Liver (tissue), 9 donors: Measurements from ENCODE around the gene CCNY. TPM values are rescaled to one million over a fixed set of nuclear protein-coding genes. Genes with fewer than 3 reads are reported as not detected.

Experiments
- DNase-seq: peaks from one replicate; pipeline ENCODE4 v3.0.0-alpha.2; 2017; ENCODE audit warnings: low spot score
- H3K27ac ChIP-seq, 2 donors: one replicate each; pipeline ENCODE4 v1.7.0; 2013; ENCODE audit warnings: inconsistent platforms in 2 of 2, low read length in 2 of 2, control low read depth in 1 of 2, low read depth in 1 of 2, mild to moderate bottlenecking in 1 of 2
- H3K27me3 ChIP-seq, 4 donors: one replicate each; pipeline versions ENCODE4 v1.6.1 to v1.7.0; 2013; ENCODE audit warnings: low read length in 3 of 4, inconsistent platforms in 1 of 4, mild to moderate bottlenecking in 1 of 4, moderate library complexity in 1 of 4; ENCODE audit not compliant: control insufficient read depth in 4 of 4, insufficient read depth in 4 of 4
- H3K36me3 ChIP-seq, 4 donors: one replicate each; pipeline versions ENCODE4 v1.6.1 to v1.7.0; 2013; ENCODE audit warnings: low read length in 3 of 4, mild to moderate bottlenecking in 3 of 4, low read depth in 1 of 4, moderate library complexity in 1 of 4; ENCODE audit not compliant: control insufficient read depth in 4 of 4, insufficient read depth in 3 of 4
- H3K4me1 ChIP-seq, 4 donors: one replicate each; pipeline versions ENCODE4 v1.6.1 to v1.7.0; 2013; ENCODE audit warnings: low read length in 3 of 4, mild to moderate bottlenecking in 3 of 4, moderate library complexity in 1 of 4; ENCODE audit not compliant: control insufficient read depth in 4 of 4, insufficient read depth in 4 of 4
- H3K4me3 ChIP-seq, 3 donors: one replicate each; pipeline versions ENCODE4 v1.6.1 to v1.7.0; 2013; ENCODE audit warnings: low read length in 3 of 3, control low read depth in 1 of 3, low read depth in 1 of 3, mild to moderate bottlenecking in 1 of 3
- H3K9ac ChIP-seq, 2 donors: one replicate each; pipeline ENCODE4 v1.7.0; 2013; ENCODE audit warnings: low read length in 2 of 2, mild to moderate bottlenecking in 2 of 2, moderate library complexity in 2 of 2, control low read depth in 1 of 2, low read depth in 1 of 2
- H3K9me3 ChIP-seq, 4 donors: one replicate each; pipeline versions ENCODE4 v1.6.1 to v1.7.0; 2013; ENCODE audit warnings: low read length in 3 of 4; ENCODE audit not compliant: control insufficient read depth in 4 of 4
- FOXA1 ChIP-seq: IDR thresholded peaks from 2 replicates; pipeline ENCODE4 v1.6.1; 2016; ENCODE audit warnings: antibody characterized with exemption
- FOXA2 ChIP-seq: IDR thresholded peaks from 2 replicates; pipeline ENCODE4 v1.6.1; 2016; ENCODE audit warnings: antibody characterized with exemption
- GABPA ChIP-seq, 2 donors: IDR thresholded peaks in 1 of 2; conservative IDR thresholded peaks in 1 of 2; 2 replicates each; pipeline ENCODE4 v1.6.1; 2016; ENCODE audit warnings: antibody characterized with exemption in 2 of 2, mild to moderate bottlenecking in 1 of 2, moderate library complexity in 1 of 2
- HNF4A ChIP-seq, 2 donors: conservative IDR thresholded peaks; 2 replicates each; pipeline ENCODE4 v1.6.1; 2016; ENCODE audit warnings: antibody characterized with exemption in 2 of 2, mild to moderate bottlenecking in 2 of 2
- HNF4G ChIP-seq: IDR thresholded peaks from 2 replicates; pipeline ENCODE4 v1.6.1; 2016; ENCODE audit warnings: antibody characterized with exemption
- JUND ChIP-seq, 2 donors: IDR thresholded peaks; 2 replicates each; pipeline ENCODE4 v1.6.1; 2016; ENCODE audit warnings: antibody characterized with exemption in 2 of 2
- NR2F2 ChIP-seq: IDR thresholded peaks from 2 replicates; pipeline ENCODE4 v1.6.1; 2016; ENCODE audit warnings: antibody characterized with exemption
- RAD21 ChIP-seq, 2 donors: IDR thresholded peaks; 2 replicates each; pipeline ENCODE4 v1.6.1; 2016; ENCODE audit warnings: antibody characterized with exemption in 2 of 2, mild to moderate bottlenecking in 2 of 2
- RXRA ChIP-seq, 2 donors: IDR thresholded peaks; 2 replicates each; pipeline ENCODE4 v1.6.1; 2017 to 2018; ENCODE audit warnings: antibody characterized with exemption in 2 of 2, mild to moderate bottlenecking in 1 of 2
- SP1 ChIP-seq: IDR thresholded peaks from 2 replicates; pipeline ENCODE4 v1.6.1; 2018; ENCODE audit warnings: antibody characterized with exemption, mild to moderate bottlenecking
- TAF1 ChIP-seq: conservative IDR thresholded peaks from 2 replicates; pipeline ENCODE4 v1.6.1; 2016; ENCODE audit warnings: antibody characterized with exemption, mild to moderate bottlenecking
- YY1 ChIP-seq: IDR thresholded peaks from 2 replicates; pipeline ENCODE4 v1.6.1; 2016; ENCODE audit warnings: antibody characterized with exemption, mild to moderate bottlenecking
- WGBS: extraction: QIAGEN DNeasy Blood & Tissue Kit; methylation state at CpG from one replicate; pipeline ENCODE4 v1.1.7; 2013; 5-methylcytosine and 5-hydroxymethylcytosine counted together
- polyA plus RNA-seq, 2 donors: library from polyadenylated mRNA; stranded (reverse) in 1 of 2; unstranded in 1 of 2; fragments of 200-250 nt in 1 of 2; fragments of >200 nt in 1 of 2; fragmentation: Nextera tagmentation in 1 of 2; extraction: Ambion mirVana in 1 of 2; gene quantifications; one replicate each; pipeline versions ENCODE4 v1.2.1 to v1.2.3, GENCODE V29; 2013 to 2015
- total RNA-seq, 2 donors: library from RNA; depleted of rRNA; stranded (reverse); fragments of >200 nt; gene quantifications; one replicate each; pipeline ENCODE4 v1.2.3, GENCODE V29; 2014
- TF ChIP-seq, protein P1 (sequence below): IDR thresholded peaks from 2 replicates; pipeline ENCODE4 v1.6.1; 2016; ENCODE audit warnings: antibody characterized with exemption
- TF ChIP-seq, protein P2 (sequence below): IDR thresholded peaks from 2 replicates; pipeline ENCODE4 v1.6.1; 2016; ENCODE audit warnings: antibody characterized with exemption
- TF ChIP-seq, protein P3 (sequence below): IDR thresholded peaks from 2 replicates; pipeline ENCODE4 v1.6.1; 2016; ENCODE audit warnings: antibody characterized with exemption, mild to moderate bottlenecking
- TF ChIP-seq, protein P4 (sequence below): IDR thresholded peaks from 2 replicates; pipeline ENCODE4 v1.6.1; 2016; ENCODE audit warnings: antibody characterized with exemption
- TF ChIP-seq, protein P5 (sequence below): fragments of 150-350 bp; IDR thresholded peaks from 2 replicates; pipeline ENCODE4 v1.5.1; 2017; ENCODE audit warnings: improper control_type of control experiment, low read depth, low read length; ENCODE audit not compliant: missing input control
- donor health status: healthy.
- donor health status: healthy.
- donor health status: healthy.
- donor health status: healthy.
- donor health status: healthy.

The CCNY gene
- total and polyA plus RNA-seq, 4 donors: 17.6 to 38.4 (median 21.8) TPM

DNA sequence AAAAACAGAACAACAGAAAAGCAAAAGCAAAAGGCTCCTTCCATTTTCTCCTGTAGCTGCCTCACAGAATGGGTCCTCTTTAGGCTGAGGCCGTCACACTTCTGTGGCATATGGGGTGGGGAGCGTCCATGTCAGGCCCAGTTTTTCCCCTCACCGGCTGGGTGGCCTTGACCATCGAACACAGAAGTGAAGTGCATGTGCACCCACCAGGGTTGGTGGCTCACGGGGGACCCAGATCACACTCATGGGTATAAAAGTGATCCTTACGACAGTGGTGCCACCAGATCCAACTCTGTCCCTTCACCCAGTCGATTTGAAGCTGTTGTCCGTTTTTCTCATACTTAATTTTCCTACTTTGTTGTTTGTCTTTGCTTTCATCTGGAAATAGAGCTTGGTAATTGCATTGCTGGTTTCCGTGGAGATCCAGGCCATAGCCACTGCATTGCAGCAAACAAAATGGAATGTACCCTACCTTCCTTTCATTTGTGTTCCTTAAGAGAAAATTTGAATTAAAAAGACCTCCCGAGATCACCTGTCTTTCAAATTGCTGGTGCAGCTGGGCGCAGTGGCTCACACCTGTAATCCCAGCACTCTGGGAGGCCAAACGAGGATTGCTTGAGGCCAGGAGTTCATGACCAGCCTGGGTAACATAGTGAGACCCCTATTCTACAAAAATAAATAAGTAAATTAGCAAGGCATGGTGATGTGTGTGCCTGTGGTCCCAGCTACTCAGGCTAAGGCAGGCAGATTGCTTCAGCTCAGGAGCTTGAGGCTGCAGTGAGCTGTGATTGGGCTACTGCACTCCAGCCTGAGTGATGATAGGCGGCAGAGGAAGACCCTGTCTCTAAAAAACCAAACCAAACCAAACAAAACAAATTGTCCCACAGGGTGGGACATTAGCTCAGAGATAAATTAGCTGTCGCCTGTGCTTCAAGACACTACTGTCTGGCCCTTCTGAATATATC, 258.1 kb downstream of the CCNY start:
- H3K9me3 ChIP-seq: peaks cover 0 to 6% (median 3%) of the 10 kb centered on the region in 4 donors
- H3K4me3 ChIP-seq: no peak overlapping the region
- no peak overlapping the region for H3K9ac ChIP-seq
- H3K27me3 ChIP-seq: no peaks in the 10 kb centered on the region
- no peaks in the 10 kb centered on the region for H3K36me3 ChIP-seq
- WGBS: 76% methylated on average over 14 of the region's 14 CpGs
- no peak for DNase-seq
- no peak overlapping the region for H3K27ac ChIP-seq
- TF ChIP-seq, protein P1, sequence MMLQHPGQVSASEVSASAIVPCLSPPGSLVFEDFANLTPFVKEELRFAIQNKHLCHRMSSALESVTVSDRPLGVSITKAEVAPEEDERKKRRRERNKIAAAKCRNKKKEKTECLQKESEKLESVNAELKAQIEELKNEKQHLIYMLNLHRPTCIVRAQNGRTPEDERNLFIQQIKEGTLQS: no peak
- TF ChIP-seq, protein P2, sequence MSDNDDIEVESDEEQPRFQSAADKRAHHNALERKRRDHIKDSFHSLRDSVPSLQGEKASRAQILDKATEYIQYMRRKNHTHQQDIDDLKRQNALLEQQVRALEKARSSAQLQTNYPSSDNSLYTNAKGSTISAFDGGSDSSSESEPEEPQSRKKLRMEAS: no peak
- TF ChIP-seq NR2F2 (no peak), YY1 (no peak), GABPA (IDR thresholded peaks at IDR 0.05 in 1 of 2, conservative IDR thresholded peaks at IDR 0.05 in 1 of 2) (no peak), RAD21 (IDR thresholded peaks at IDR 0.05) (no peak), TAF1 (no peak), JUND (IDR thresholded peaks at IDR 0.05) (no peak), FOXA2 (no peak), HNF4A (conservative IDR thresholded peaks at IDR 0.05) (no peak), HNF4G (no peak), FOXA1 (no peak), SP1 (no peak), RXRA (IDR thresholded peaks at IDR 0.05) (no peak)
- TF ChIP-seq, protein P3, sequence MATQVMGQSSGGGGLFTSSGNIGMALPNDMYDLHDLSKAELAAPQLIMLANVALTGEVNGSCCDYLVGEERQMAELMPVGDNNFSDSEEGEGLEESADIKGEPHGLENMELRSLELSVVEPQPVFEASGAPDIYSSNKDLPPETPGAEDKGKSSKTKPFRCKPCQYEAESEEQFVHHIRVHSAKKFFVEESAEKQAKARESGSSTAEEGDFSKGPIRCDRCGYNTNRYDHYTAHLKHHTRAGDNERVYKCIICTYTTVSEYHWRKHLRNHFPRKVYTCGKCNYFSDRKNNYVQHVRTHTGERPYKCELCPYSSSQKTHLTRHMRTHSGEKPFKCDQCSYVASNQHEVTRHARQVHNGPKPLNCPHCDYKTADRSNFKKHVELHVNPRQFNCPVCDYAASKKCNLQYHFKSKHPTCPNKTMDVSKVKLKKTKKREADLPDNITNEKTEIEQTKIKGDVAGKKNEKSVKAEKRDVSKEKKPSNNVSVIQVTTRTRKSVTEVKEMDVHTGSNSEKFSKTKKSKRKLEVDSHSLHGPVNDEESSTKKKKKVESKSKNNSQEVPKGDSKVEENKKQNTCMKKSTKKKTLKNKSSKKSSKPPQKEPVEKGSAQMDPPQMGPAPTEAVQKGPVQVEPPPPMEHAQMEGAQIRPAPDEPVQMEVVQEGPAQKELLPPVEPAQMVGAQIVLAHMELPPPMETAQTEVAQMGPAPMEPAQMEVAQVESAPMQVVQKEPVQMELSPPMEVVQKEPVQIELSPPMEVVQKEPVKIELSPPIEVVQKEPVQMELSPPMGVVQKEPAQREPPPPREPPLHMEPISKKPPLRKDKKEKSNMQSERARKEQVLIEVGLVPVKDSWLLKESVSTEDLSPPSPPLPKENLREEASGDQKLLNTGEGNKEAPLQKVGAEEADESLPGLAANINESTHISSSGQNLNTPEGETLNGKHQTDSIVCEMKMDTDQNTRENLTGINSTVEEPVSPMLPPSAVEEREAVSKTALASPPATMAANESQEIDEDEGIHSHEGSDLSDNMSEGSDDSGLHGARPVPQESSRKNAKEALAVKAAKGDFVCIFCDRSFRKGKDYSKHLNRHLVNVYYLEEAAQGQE: no peak
- TF ChIP-seq, protein P4, sequence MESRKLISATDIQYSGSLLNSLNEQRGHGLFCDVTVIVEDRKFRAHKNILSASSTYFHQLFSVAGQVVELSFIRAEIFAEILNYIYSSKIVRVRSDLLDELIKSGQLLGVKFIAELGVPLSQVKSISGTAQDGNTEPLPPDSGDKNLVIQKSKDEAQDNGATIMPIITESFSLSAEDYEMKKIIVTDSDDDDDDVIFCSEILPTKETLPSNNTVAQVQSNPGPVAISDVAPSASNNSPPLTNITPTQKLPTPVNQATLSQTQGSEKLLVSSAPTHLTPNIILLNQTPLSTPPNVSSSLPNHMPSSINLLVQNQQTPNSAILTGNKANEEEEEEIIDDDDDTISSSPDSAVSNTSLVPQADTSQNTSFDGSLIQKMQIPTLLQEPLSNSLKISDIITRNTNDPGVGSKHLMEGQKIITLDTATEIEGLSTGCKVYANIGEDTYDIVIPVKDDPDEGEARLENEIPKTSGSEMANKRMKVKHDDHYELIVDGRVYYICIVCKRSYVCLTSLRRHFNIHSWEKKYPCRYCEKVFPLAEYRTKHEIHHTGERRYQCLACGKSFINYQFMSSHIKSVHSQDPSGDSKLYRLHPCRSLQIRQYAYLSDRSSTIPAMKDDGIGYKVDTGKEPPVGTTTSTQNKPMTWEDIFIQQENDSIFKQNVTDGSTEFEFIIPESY: no peak
- TF ChIP-seq, protein P5, sequence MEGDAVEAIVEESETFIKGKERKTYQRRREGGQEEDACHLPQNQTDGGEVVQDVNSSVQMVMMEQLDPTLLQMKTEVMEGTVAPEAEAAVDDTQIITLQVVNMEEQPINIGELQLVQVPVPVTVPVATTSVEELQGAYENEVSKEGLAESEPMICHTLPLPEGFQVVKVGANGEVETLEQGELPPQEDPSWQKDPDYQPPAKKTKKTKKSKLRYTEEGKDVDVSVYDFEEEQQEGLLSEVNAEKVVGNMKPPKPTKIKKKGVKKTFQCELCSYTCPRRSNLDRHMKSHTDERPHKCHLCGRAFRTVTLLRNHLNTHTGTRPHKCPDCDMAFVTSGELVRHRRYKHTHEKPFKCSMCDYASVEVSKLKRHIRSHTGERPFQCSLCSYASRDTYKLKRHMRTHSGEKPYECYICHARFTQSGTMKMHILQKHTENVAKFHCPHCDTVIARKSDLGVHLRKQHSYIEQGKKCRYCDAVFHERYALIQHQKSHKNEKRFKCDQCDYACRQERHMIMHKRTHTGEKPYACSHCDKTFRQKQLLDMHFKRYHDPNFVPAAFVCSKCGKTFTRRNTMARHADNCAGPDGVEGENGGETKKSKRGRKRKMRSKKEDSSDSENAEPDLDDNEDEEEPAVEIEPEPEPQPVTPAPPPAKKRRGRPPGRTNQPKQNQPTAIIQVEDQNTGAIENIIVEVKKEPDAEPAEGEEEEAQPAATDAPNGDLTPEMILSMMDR: no peak
- no peaks in the 10 kb centered on the region for H3K4me1 ChIP-seq
